HT-29 (cell line): ENCODE data around the gene C20orf141. TPM values are rescaled to one million over a fixed set of nuclear protein-coding genes. Genes with fewer than 3 reads are reported as not detected.
"Not testable (repeated sequence)": the region's sequence is repeated elsewhere in the genome, so short reads cannot be mapped to it uniquely, and the experiment has no call there.

Source experiments
- DNase-seq: peaks from one replicate; pipeline ENCODE4 v3.0.0-alpha.2; 2015; ENCODE audit warnings: low spot score
- total RNA-seq: library from RNA; depleted of rRNA; stranded (reverse); fragments of >200 nt; shearing (Covaris generic); gene quantifications from 2 replicates; pipeline ENCODE4 v1.2.3, GENCODE V29; 2014

The C20orf141 gene
- total RNA-seq, 1 experiment from 2014 or later, result not detected

DNA sequence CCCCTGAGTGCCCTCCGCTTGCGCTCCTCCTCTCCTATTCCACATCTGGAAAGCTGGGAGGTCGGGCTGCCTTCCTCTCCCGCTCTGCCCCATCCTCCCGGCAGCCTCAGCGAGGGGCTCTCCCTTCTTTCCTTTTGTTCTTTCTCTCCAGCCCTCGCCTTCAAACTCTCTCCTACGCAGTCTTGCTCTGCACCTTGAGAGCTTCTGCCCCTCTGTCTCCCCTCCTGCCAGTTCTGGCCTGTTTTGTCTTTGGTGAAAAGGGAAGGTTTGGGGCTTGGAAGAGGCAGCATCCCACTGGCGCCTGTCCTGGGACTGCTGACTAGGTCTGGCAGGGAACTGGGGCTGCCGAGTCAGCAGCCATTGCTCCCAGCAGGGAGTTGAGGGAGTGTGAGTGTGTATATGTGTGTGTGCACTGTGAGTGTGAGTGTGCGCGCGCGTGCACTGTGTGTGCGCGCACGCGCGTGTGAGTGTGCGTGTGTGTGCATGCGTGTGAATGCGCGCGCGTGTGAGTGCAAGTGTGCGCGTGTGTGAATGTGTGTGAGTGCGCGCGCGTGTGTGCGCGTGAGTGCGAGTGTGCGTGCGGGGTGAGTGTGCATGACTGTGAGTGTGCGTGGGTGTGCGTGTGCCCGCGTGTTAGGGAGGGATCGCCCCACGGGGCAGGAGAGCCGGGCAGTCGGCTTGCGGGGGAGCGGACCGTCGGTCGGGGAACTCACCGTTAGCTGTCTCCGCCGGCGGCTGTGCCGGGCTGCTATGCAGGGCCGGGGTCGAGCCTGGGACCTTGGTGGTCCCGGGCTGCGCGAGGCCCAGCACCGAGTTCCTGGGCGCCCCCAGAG, 14.9 kb upstream of the C20orf141 start:
- no peak for DNase-seq

DNA sequence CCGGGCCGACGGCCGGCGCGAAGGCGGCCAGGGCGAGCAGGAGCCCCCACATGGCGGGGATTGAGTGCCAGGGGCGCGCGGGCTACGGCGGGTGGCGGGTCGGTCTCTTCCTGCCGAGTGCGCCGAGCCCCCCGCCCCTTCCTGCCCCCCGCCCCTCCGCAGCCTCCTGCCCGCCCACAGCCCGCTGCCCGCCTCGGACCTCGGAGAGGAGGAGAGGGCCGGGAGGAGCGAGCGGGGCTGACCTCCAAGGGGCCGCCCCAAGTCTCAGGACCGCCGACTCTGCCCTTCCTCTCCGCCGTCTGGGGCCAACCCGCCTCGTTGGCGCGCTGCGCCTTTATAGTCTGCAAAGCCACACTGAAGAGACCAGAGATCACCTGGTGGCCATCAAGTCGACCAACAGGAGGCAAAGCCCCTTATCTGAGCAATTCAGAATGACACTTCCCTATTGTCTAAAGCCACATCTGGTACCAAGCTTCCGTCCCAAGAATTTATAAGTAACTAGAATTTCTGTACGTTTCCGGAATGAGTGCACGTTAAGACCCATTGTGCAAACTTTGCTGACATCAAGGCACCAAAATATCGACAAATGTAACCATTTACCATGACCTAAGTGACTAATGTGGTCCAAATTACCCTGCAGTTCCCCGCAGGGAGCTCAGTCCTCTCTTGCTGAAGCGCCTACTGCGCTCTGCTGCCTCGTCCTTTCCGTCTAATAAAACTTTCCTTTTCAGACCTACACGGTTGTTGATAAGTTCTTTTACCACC, 14.1 kb upstream of the C20orf141 start, which contains the start of gene CPXM1:
TSS of gene CPXM1 (minus strand) at position 107 of the 765 bp plus-strand sequence. CDS start at position 52, 55 bp downstream.
- DNase-seq, result no peak

DNA sequence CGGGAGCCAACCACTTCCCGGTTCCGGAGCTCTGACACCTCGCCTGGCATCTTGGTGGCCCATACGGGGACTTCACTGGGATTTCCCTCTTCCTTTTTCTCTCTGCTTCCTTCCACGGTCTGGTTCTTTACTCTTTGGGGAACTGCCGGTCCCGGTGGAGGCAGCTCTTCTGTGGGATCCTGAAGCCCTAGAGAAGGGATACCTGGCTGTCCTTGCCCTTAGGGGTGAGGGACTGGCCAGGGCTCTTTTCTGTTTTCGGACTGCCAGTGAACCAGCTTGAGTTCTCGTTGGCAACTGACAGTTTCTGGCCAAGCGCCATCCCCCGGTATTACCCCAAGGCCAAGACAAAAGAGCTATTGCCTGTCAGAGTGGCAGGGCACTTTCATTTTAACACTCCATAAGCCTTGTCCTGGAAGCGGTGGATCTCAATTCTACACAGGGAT, 13.5 kb upstream of the C20orf141 start:
- DNase-seq, result no peak

DNA sequence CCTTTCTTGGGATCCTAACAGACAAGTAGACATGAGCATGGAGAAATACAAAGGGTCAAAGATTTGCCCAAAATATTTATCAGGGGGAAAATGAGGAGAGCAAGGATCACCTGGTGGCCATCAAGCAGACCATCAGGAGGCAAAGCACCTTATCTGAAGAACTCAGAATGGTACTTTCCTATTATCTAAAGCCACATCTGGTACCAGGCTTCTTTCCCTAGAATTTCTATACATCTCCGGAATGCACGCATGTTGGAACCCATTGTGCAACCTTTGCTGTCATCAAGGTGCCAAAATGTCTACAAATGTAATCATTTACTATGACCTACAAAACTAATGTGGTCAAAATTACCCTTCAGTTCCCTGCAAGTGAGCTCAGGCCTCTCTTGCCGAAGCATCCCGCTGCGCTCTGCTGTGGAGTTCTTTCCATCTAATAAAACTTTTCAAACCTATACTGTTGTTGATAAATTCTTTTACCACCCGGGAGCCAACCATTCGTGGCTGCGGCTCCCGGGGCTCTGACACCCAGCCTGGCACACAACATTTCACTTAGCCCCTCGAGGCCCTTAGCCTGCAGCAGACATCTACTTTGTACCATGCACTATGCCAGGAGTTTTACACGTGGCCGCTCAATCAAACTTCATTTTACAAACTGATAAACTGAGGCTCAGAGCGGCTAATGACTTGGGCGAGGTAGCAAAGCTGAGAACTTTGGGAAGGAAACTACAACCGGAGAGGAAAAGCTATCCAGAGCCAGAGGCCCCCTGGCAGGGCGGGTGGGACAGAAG, 10.6 kb upstream of the C20orf141 start:
- DNase-seq, result no peak

DNA sequence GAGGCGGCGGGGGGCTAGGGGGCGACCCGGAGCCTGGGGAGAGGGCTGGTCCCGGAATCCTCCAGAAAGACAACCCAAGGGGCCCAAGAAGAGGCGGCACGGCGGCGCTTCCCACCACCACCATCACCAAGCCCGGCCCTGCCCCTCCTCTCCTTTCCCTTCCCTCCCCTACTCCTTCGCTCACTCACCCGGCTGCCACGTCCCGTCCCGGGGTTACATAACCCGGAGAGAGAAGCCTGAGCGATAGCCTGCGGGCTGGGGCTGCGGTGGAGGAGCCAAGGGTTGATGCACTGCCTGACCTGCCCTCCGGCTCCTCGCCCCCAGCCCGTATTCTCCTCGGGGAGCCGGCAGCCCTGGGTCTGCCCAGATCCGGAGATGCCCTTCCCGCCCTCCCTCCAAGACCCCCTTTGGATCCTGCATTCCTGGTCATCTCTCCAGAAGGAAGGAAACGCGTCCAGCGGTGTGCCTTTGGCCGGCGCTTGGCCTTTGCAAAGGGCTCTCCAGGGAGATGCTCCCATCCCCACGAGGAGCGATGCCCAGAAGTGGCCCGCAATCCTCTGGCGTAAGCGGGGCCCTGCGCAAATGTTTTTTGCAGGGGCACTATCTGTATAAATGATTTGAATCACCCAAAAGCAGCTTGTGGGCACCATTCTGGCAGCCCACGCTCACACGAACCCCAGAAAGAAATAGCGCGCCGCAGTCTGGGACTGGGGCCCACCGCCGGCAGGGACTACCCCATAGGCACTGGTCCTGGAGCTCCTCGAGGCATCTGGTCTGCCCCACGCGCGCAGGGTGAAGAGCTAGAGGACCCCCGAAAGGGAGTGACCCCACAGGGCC, 9.7 kb upstream of the C20orf141 start:
- DNase-seq, result no peak

DNA sequence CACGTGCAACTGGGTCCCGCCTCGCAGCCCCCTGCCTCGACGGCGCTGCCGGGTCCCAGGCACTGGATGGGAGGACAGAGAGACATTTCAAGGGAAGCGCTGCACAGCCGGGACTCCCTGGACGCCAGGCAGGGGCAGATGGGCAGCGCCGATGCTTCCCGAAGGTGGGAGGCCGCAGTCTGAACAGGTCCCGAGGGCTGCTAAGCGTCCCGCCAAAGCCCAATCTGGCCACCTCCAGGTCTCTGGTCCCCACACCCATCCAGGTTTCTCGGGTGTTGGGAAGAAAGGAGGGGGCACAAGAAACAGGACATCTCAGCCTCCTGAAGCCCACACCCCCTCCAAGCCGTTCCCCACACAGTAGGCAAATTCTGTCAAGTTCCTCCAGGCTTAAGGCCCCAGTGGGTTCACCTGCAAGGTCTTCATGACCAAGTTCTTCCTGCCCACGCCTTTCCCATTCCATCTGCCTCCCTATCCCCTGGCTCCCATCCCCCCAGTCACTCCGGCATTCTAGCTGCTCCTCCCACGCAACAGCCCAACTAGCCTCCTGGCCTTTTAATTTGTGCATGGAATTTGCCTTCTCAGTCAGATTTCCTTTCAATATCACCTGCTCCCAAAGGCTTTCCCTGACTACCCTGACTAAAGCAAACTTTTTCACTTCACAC, 9.0 kb upstream of the C20orf141 start:
- no peak for DNase-seq

DNA sequence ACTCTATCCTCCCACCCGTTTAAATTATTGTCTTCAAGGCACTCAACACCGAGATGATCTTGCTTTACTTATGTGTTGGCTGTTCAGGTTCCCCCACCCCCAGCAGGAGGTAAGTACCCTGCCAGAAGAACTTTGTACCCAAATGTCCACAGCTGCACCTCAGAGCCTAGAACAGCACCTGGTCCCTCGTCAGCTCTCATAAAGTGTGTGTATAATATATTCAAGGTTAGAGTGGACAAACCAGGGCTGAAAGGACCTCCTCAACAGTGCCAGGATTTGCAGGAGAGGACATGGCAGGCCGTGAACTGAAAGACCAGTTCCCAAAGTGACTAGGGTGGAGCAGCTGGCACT, 8.5 kb upstream of the C20orf141 start:
- DNase-seq, result no peak

DNA sequence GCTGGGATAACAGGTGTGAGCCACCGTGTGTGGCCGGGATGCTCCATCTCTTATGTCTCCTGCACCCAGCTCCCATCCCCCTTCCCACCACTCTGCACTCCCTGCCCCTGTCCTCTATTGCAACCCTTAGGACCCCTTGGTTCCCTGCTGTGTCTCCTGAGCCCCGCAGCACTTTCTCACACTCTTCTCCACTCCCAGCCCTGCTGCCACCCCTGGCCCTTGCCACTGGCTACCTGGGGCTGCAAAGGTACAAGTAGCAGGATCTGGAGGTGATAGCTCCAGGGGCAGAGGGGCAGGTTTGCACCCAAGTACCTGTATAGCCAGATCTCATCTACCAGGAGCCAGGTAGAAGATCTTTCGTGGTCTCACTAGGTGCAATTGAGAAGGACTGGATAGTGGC, 7.8 kb upstream of the C20orf141 start:
- DNase-seq, result no peak

DNA sequence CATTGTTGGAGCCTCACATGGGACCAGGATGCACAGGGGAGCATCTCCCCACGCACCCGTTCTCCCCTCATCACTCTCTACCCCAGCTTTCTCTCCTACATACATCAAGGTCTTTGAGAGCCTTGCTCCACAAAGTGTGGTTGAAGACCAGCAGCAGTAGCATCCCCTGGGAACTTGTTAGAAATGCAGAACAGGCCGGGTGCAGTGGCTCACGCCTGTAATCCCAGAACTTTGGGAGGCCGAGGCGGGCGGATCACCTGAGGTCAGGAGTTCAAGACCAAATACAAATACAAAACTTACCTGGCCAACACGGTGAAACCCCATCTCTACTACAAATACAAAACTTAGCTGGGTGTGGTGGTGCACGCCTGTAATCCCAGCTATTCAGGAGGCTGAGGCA, 6.9 kb upstream of the C20orf141 start:
- not testable (repeated sequence) for DNase-seq

DNA sequence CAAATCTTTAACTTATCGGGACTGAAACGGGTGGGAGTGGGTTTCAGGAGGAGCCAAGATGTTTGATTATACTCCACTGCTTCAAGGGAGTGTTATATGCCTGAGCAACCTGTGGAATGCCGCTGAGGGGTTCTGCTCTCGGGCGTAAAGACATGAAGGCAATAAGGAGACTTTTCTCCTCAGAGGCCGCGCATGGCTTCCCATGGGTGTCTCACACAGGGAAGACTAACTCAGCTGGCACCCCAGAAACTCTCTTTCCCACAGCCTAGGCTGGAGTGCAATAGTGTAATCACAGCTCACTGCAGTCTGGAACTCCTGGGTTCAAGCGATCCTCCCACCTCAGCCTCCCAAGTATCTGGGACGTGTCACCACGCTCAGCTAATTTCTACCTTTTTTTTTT, 5.1 kb upstream of the C20orf141 start:
- no peak for DNase-seq

DNA sequence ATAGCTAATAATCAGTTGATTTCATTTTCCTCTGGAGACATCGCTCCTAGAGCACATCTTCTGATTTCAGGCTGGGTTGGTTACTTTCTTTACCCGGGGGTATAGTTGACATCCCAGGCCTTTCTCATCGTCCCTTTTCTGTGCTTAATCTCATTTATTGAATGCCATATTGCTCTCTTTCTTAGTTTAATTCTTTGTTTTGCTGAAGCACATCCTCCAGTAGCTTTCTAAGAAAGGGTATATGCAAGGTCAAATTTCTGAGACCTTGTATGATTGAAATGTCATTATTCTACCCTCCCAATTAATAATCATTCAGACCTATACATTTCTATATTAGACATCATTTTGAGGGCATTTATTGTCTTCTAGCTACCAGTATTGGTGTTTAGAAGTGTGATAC, 2.6 kb upstream of the C20orf141 start:
- no peak for DNase-seq

DNA sequence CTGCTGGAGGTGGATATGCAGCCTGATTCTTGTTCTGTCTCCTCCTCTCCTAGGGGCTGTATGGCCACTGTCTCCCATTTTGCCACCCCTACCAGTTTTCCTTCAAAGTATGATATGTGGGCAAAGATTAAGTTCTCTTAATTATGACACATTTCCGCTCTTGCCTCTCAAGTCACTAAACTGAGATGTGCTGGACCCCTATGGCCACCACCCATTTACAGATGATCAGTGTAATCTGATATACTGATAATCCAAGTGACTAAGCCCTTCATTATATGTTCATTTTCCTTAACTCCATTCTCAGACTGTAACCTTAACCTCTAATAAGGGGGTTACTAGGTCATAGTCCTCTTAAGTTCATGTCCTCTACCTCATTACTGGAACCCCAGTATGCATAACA, 711 bp upstream of the C20orf141 start:
- DNase-seq, result no peak

DNA sequence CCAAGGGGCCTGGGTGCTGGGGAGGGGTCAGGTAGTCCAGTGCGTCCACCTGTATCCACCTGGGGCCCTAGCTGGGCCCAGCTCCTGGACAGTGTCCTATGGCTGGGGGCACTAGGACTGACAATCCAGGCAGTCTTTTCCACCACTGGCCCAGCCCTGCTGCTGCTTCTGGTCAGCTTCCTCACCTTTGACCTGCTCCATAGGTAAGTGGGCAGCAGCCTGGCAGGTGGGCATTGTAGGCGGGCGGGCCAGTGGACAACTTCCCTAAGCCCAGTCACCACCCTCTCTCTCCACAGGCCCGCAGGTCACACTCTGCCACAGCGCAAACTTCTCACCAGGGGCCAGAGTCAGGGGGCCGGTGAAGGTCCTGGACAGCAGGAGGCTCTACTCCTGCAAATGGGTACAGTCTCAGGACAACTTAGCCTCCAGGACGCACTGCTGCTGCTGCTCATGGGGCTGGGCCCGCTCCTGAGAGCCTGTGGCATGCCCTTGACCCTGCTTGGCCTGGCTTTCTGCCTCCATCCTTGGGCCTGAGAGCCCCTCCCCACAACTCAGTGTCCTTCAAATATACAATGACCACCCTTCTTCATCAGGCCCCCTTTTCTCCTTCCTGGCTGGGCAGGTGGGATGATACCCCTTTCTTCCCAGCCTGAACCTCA, 584 bp downstream of the C20orf141 start:
- DNase-seq, result no peak

DNA sequence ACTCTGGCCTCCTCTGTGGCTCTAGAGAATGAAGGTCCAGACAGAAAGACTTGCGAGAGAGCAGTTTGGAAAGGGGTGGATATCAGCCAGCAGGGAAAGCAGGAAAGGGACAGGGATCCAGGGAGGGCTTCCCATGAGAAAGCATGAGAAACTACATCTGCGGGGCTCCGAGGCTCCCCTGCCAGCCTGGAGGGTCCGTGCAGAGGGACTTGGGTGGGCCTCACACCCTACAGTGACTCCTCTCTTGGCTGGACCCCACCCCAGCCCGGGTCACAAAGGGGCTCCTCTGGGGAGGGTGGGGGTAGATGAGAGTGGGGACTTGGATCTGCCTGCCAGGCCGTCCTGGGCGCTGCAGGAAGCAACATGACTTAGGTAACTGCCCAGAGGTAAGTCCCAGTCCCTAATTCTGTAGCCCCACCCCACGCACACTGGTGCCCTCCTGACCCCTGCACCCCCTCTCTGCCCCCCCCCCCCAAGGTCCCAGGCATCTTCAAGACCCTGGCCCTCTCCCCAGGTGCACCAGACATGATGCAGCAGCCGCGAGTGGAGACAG, 1.3 kb downstream of the C20orf141 start, which contains the start of gene TMEM239:
TSS of gene TMEM239 (plus strand) at position 335 of the 553 bp plus-strand sequence. CDS start at position 526, 191 bp downstream.
- DNase-seq, result no peak

DNA sequence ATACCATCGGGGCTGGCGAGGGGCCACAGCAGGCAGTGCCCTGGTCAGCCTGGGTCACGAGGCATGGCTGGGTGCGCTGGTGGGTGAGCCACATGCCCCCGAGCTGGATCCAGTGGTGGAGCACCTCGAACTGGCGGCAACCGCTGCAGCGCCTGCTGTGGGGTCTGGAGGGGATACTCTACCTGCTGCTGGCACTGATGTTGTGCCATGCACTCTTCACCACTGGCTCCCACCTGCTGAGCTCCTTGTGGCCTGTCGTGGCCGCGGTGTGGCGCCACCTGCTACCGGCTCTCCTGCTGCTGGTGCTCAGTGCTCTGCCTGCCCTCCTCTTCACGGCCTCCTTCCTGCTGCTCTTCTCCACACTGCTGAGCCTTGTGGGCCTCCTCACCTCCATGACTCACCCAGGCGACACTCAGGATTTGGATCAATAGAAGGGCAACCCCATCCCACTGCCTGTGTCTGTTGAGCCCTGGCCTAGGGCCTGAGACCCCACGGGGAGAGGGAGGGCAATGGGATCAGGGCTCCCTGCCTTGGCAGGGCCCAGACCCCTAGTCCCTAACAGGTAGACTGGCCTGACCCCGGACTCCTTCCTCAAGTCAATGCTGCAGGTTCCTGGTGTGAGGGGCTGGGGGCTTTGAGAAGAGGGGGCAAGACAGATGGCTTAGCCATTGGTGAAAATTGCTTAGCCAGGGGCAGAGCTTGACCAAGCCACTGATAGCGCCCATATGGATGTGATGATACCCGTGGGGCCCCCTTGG, 2.0 kb downstream of the C20orf141 start:
- DNase-seq, result no peak

DNA sequence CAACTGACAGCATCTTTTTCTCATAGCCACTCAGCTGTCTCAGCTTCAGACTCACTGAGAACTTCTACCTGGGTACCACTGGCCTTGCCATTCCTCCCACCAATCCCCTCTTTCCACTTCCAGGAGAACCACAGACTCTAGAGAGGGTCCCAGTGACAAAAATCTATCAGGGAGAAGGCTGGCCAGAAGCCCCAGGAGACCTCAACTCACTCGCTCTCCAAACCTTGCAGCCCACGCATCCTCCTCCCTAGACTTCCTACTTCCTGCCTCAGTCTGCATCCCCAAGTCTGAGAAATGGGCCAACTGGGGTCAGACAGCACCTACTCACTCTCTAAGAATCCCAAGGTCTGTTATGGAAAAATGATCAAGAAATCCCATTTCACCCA, 2.5 kb downstream of the C20orf141 start:
- DNase-seq, result no peak

DNA sequence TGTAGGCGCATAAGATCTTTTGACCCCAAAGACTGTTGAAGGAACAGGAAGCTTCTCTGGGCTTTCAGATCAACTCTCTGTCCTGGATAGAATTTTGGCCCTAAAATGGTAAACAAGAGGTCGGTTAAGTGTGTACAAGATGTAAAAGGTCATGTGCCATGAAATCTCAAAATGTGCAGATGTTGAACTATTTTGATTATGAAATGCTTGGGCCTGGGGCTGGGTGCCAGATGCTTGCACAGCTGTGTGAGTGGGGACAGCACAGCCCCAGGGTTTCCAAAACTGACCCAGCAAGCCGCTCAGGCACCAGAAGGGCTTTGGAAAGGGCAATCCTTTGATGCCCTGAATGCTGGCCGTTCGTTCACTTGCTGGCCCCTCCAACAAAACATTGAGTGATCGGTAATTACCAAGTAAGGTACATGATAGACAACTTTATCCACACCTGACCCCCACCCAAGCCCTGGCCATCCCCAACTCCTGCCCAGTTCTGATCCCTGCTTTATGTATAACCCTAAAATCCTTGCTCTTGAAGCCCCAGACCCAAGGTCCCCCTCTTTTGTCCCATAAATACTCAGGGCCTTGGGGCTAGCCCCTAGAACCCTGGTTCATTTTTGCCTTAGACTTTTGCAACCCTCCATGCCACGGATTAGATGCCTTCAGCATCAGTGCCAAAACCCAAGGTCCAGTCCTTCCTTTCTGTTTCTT, 3.3 kb downstream of the C20orf141 start:
- no peak for DNase-seq
